H9 (cell line): ENCODE data around the gene AGO3. TPM values are rescaled to one million over a fixed set of nuclear protein-coding genes. Genes with fewer than 3 reads are reported as not detected.

Source experiments
- DNase-seq: peaks from one replicate; pipeline ENCODE4 v3.0.0-alpha.2; 2017
- H2AFZ ChIP-seq: one replicate; pipeline ENCODE4 v1.6.1; 2013; ENCODE audit warnings: mild to moderate bottlenecking, low read length, control low read depth, moderate library complexity
- H2AK5ac ChIP-seq: 2 replicates; pipeline ENCODE4 v1.6.1; 2013; ENCODE audit warnings: low read length, control low read depth, mixed read lengths; ENCODE audit not compliant: insufficient read length
- H2BK120ac ChIP-seq: one replicate; pipeline ENCODE4 v1.6.1; 2013; ENCODE audit warnings: low read depth, mild to moderate bottlenecking, low read length, control low read depth, inconsistent platforms; ENCODE audit not compliant: poor library complexity, severe bottlenecking
- H2BK12ac ChIP-seq: 2 replicates; pipeline ENCODE4 v1.6.1; 2013; ENCODE audit warnings: low read length, control low read depth, mixed read lengths, low read depth; ENCODE audit not compliant: insufficient read length
- H2BK15ac ChIP-seq: 2 replicates; pipeline ENCODE4 v1.6.1; 2013; ENCODE audit warnings: low read depth, low read length, control low read depth
- H2BK20ac ChIP-seq: one replicate; pipeline ENCODE4 v1.6.1; 2013; ENCODE audit warnings: low read depth, mild to moderate bottlenecking, low read length, control low read depth, inconsistent platforms; ENCODE audit not compliant: poor library complexity, severe bottlenecking
- H2BK5ac ChIP-seq: 2 replicates; pipeline ENCODE4 v1.6.1; 2013; ENCODE audit warnings: low read length, control low read depth, mixed read lengths; ENCODE audit not compliant: insufficient read length
- H3K14ac ChIP-seq: 2 replicates; pipeline ENCODE4 v1.6.1; 2013; ENCODE audit warnings: low read length, control low read depth; ENCODE audit not compliant: insufficient read depth
- H3K18ac ChIP-seq: 2 replicates; pipeline ENCODE4 v1.6.1; 2013; ENCODE audit warnings: low read depth, mild to moderate bottlenecking, mixed read lengths, low read length, control low read depth; ENCODE audit not compliant: insufficient read length
- H3K23ac ChIP-seq: 2 replicates; pipeline ENCODE4 v1.6.1; 2013; ENCODE audit warnings: low read length, control low read depth, mixed read lengths, low read depth; ENCODE audit not compliant: insufficient read length
- H3K23me2 ChIP-seq: 2 replicates; pipeline ENCODE4 v1.6.1; 2013; ENCODE audit warnings: low read depth, mild to moderate bottlenecking, mixed read lengths, low read length, control low read depth; ENCODE audit not compliant: insufficient read length, poor library complexity, severe bottlenecking
- H3K27ac ChIP-seq: 2 replicates; pipeline ENCODE4 v1.5.1; 2013; ENCODE audit warnings: low read length, control low read depth, mixed read lengths, low read depth; ENCODE audit not compliant: insufficient read length
- H3K27me3 ChIP-seq: 2 replicates; pipeline ENCODE4 v1.6.1; 2013; ENCODE audit warnings: low read length, control low read depth, inconsistent platforms; ENCODE audit not compliant: insufficient read depth
- H3K4ac ChIP-seq: 2 replicates; pipeline ENCODE4 v1.6.1; 2013; ENCODE audit warnings: low read depth, mild to moderate bottlenecking, control low read depth, inconsistent platforms, low read length, moderate library complexity
- H3K4me1 ChIP-seq: 2 replicates; pipeline ENCODE4 v1.6.1; 2013; ENCODE audit warnings: low read length, control low read depth, inconsistent platforms; ENCODE audit not compliant: insufficient read depth
- H3K4me2 ChIP-seq: 2 replicates; pipeline ENCODE4 v1.6.1; 2013; ENCODE audit warnings: low read length, control low read depth, mixed read lengths; ENCODE audit not compliant: insufficient read length, insufficient read depth
- H3K56ac ChIP-seq: 2 replicates; pipeline ENCODE4 v1.6.1; 2013; ENCODE audit warnings: low read depth, mild to moderate bottlenecking, mixed read lengths, low read length, control low read depth; ENCODE audit not compliant: insufficient read length
- H3K79me1 ChIP-seq: 2 replicates; pipeline ENCODE4 v1.6.1; 2013; ENCODE audit warnings: low read depth, mild to moderate bottlenecking, moderate library complexity, low read length, control low read depth, inconsistent platforms; ENCODE audit not compliant: insufficient read depth, poor library complexity, severe bottlenecking
- H3K79me2 ChIP-seq: 2 replicates; pipeline ENCODE4 v1.6.1; 2013; ENCODE audit warnings: low read length, control low read depth, inconsistent platforms; ENCODE audit not compliant: insufficient read depth
- H3K9ac ChIP-seq: 2 replicates; pipeline ENCODE4 v1.6.1; 2013; ENCODE audit warnings: low read length, control low read depth, mixed read lengths; ENCODE audit not compliant: insufficient read length; ENCODE audit errors: extremely low read depth
- H3K9me3 ChIP-seq: one replicate; pipeline ENCODE4 v1.6.1; 2013; ENCODE audit warnings: low read depth, low read length, inconsistent platforms; ENCODE audit not compliant: control insufficient read depth
- H3T11ph ChIP-seq: one replicate; pipeline ENCODE4 v1.6.1; 2013; ENCODE audit warnings: mild to moderate bottlenecking, low read length, control low read depth, inconsistent platforms
- H4K20me1 ChIP-seq: one replicate; pipeline ENCODE4 v1.6.1; 2013; ENCODE audit not compliant: control insufficient read depth, insufficient read length, insufficient read depth
- H4K5ac ChIP-seq: 2 replicates; pipeline ENCODE4 v1.6.1; 2013; ENCODE audit warnings: low read depth, mild to moderate bottlenecking, mixed read lengths, low read length, control low read depth; ENCODE audit not compliant: insufficient read length
- H4K8ac ChIP-seq: replicated peaks from 2 replicates; pipeline ENCODE4 v1.6.1; 2013; ENCODE audit warnings: low read length, control low read depth, mixed read lengths, low read depth; ENCODE audit not compliant: insufficient read length
- H4K91ac ChIP-seq: 2 replicates; pipeline ENCODE4 v1.6.1; 2013; ENCODE audit warnings: low read depth, mild to moderate bottlenecking, moderate library complexity, mixed read lengths, low read length, control low read depth; ENCODE audit not compliant: insufficient read length
- H3K27ac Mint-ChIP-seq, 3 experiments: 2 replicates in 2 of 3; 3 replicates in 1 of 3; pipeline ENCODE4 v1.8.0; 2020 to 2021; ENCODE audit warnings: mixed read lengths in 3 of 3, mild to moderate bottlenecking in 1 of 3, moderate library complexity in 1 of 3
- H3K27me3 Mint-ChIP-seq: 2 replicates; pipeline ENCODE4 v1.8.0; 2021; ENCODE audit warnings: low read depth, mild to moderate bottlenecking, moderate library complexity, mixed read lengths
- H3K36me3 Mint-ChIP-seq, 3 experiments: 2 replicates in 2 of 3; 3 replicates in 1 of 3; pipeline ENCODE4 v1.8.0; 2020 to 2021; ENCODE audit warnings: low read depth in 3 of 3, mixed read lengths in 3 of 3; ENCODE audit not compliant: insufficient read depth in 1 of 3
- H3K4me1 Mint-ChIP-seq, 2 experiments: 2 replicates each; pipeline ENCODE4 v1.8.0; 2020; ENCODE audit warnings: mixed read lengths in 2 of 2
- H3K4me3 Mint-ChIP-seq, 2 experiments: 2 replicates in 1 of 2; 3 replicates in 1 of 2; pipeline ENCODE4 v1.8.0; 2020 to 2021; ENCODE audit warnings: mild to moderate bottlenecking in 2 of 2, mixed read lengths in 2 of 2, moderate library complexity in 1 of 2
- H3K9me3 Mint-ChIP-seq, 2 experiments: 2 replicates in 1 of 2; 3 replicates in 1 of 2; pipeline ENCODE4 v1.8.0; 2020; ENCODE audit warnings: mild to moderate bottlenecking in 2 of 2, mixed read lengths in 2 of 2, moderate library complexity in 1 of 2
- CTCF ChIP-seq: fragments of 200-600 bp; sonication (generic); conservative IDR thresholded peaks from 3 replicates; pipeline ENCODE4 v1.8.0; 2021; ENCODE audit warnings: antibody characterized with exemption, mild to moderate bottlenecking
- WGBS: extraction: QIAGEN DNeasy Blood & Tissue Kit; methylation state at CpG from one replicate; pipeline ENCODE4 v1.1.7; 2013; ENCODE audit warnings: missing lambda C conversion rate, low lambda C conversion rate, mixed read lengths; ENCODE audit not compliant: insufficient read length; ENCODE audit errors: extremely low coverage; 5-methylcytosine and 5-hydroxymethylcytosine counted together
- total RNA-seq: library from RNA; stranded (reverse); gene quantifications from 2 replicates; pipeline ENCODE4 v1.2.1, GENCODE V29; 2021

The AGO3 gene
- total RNA-seq, 1 experiment from 2014 or later = 27.0 TPM

GRCh38 chr1:35887508-35887907, 43.4 kb upstream of the AGO3 start:
- Mint-ChIP-seq H3K4me1 (peaks cover 41 to 43% of the 10 kb centered on the region in 2 experiments), H3K27me3 (no peaks in the 10 kb centered on the region), H3K36me3 (peaks cover 19 to 38% (median 35%) of the 10 kb centered on the region in 3 experiments; a peak in 6 of 7 replicates), H3K4me3 (peak overlapping the region; percentile 69 to 82), H3K27ac (peak overlapping the region in 2 of 3 experiments; percentile 48 to 84; a peak in 4 of 7 replicates), H3K9me3 (no peaks in the 10 kb centered on the region)
- H3K79me2 ChIP-seq = peaks cover 24% of the 10 kb centered on the region; the same call in 1 of the 2 replicates
- peak overlapping the region; percentile 72 for H3K4me2 ChIP-seq
- H2BK15ac ChIP-seq = no peak overlapping the region
- H3K9me3 ChIP-seq = no peaks in the 10 kb centered on the region
- peaks cover 16% of the 10 kb centered on the region for H3K4me1 ChIP-seq
- no peak overlapping the region for H3K14ac ChIP-seq
- H4K8ac ChIP-seq = no peak overlapping the region
- H3K4ac ChIP-seq = no peak overlapping the region
- H3K23me2 ChIP-seq = peaks cover 13% of the 10 kb centered on the region
- no peak overlapping the region for H3K18ac ChIP-seq
- no peak overlapping the region for H2AFZ ChIP-seq
- H2BK20ac ChIP-seq = no peak overlapping the region
- H3T11ph ChIP-seq = no peak overlapping the region
- no peak overlapping the region for H2BK12ac ChIP-seq
- no peak overlapping the region for H2AK5ac ChIP-seq
- H4K91ac ChIP-seq = no peak overlapping the region
- H3K9ac ChIP-seq = no peak overlapping the region
- no peak for TF ChIP-seq CTCF
- H3K56ac ChIP-seq = no peak overlapping the region
- H2BK5ac ChIP-seq = no peak overlapping the region
- no peaks in the 10 kb centered on the region for H3K27me3 ChIP-seq
- H3K79me1 ChIP-seq = peaks cover 10% of the 10 kb centered on the region
- no peak overlapping the region for H3K23ac ChIP-seq
- DNase-seq = no peak
- H4K20me1 ChIP-seq = peaks cover 4% of the 10 kb centered on the region
- H2BK120ac ChIP-seq = no peak overlapping the region
- H4K5ac ChIP-seq = no peak overlapping the region
- H3K27ac ChIP-seq = no peak overlapping the region
- WGBS = no CpG with 5 or more reads among the region's 2 CpGs
